Hepatocyte (in vitro differentiated cells): ENCODE results near the gene POLR1D. TPM values are rescaled to one million over a fixed set of nuclear protein-coding genes. Genes with fewer than 3 reads are reported as not detected.

Source experiments
- DNase-seq: peaks from one replicate; pipeline ENCODE4 v3.0.0-alpha.2; 2016; ENCODE audit warnings: low spot score
- H2AFZ ChIP-seq: fragments of 200-600 bp; sonication (generic); 2 replicates; pipeline ENCODE4 v1.6.0; 2016; ENCODE audit warnings: antibody characterized with exemption, mild to moderate bottlenecking
- H3K27ac ChIP-seq: fragments of 200-600 bp; sonication (generic); 2 replicates; pipeline ENCODE4 v1.5.1; 2016; ENCODE audit warnings: mild to moderate bottlenecking
- H3K27me3 ChIP-seq: fragments of 200-600 bp; sonication (generic); 2 replicates; pipeline ENCODE4 v1.6.1; 2016
- H3K36me3 ChIP-seq: fragments of 200-600 bp; sonication (generic); replicated peaks from 2 replicates; pipeline ENCODE4 v1.5.1; 2016; ENCODE audit warnings: low read depth; ENCODE audit not compliant: insufficient read depth
- H3K4me1 ChIP-seq: fragments of 200-600 bp; sonication (generic); 2 replicates; pipeline ENCODE4 v1.5.1; 2016; ENCODE audit warnings: mild to moderate bottlenecking, moderate library complexity; ENCODE audit not compliant: insufficient read depth
- H3K4me2 ChIP-seq: fragments of 200-600 bp; sonication (generic); 2 replicates; pipeline ENCODE4 v1.6.0; 2016
- H3K4me3 ChIP-seq: fragments of 200-600 bp; sonication (generic); 2 replicates; pipeline ENCODE4 v1.5.1; 2016; ENCODE audit warnings: mild to moderate bottlenecking
- H3K79me2 ChIP-seq: fragments of 200-600 bp; sonication (generic); 2 replicates; pipeline ENCODE4 v1.6.0; 2017; ENCODE audit warnings: mild to moderate bottlenecking
- H3K9me2 ChIP-seq: fragments of 200-600 bp; sonication (generic); replicated peaks from 2 replicates; pipeline ENCODE4 v1.6.0; 2017; ENCODE audit warnings: mild to moderate bottlenecking; ENCODE audit not compliant: insufficient read depth
- H3K9me3 ChIP-seq: fragments of 200-600 bp; sonication (generic); 2 replicates; pipeline ENCODE4 v1.5.1; 2016; ENCODE audit warnings: low read depth, mild to moderate bottlenecking
- H4K20me1 ChIP-seq: fragments of 200-600 bp; sonication (generic); 2 replicates; pipeline ENCODE4 v1.6.0; 2016; ENCODE audit warnings: mild to moderate bottlenecking; ENCODE audit not compliant: insufficient read depth, poor library complexity, severe bottlenecking
- EZH2 ChIP-seq: fragments of 200-600 bp; sonication (generic); IDR thresholded peaks from 2 replicates; pipeline ENCODE4 v1.6.1; 2016; ENCODE audit warnings: antibody characterized with exemption, mild to moderate bottlenecking, borderline replicate concordance
- EZH2phosphoT487 ChIP-seq: fragments of 200-600 bp; sonication (generic); IDR thresholded peaks from one replicate; pipeline ENCODE4 v1.6.1; 2018; ENCODE audit warnings: antibody characterized with exemption, mild to moderate bottlenecking, low read depth, moderate library complexity; ENCODE audit not compliant: unreplicated experiment, severe bottlenecking
- WGBS: methylation state at CpG from one replicate; pipeline ENCODE4 v1.1.6; 2016; ENCODE audit warnings: low lambda C conversion rate; ENCODE audit errors: missing lambda C conversion rate; 5-methylcytosine and 5-hydroxymethylcytosine counted together
- polyA plus RNA-seq: library from polyadenylated mRNA; unstranded; fragments of >200 nt; fragmentation: Nextera tagmentation; extraction: Ambion mirVana; gene quantifications from 2 replicates; pipeline ENCODE4 v1.2.1, GENCODE V29; 2016
- total RNA-seq: library from RNA; depleted of rRNA; stranded (reverse); fragments of >200 nt; gene quantifications from 2 replicates; pipeline ENCODE4 v1.2.3, GENCODE V29; 2014
- TF ChIP-seq, protein P1 (sequence below): fragments of 200-600 bp; sonication (generic); IDR thresholded peaks from 2 replicates; pipeline ENCODE4 v1.5.1; 2016; ENCODE audit warnings: antibody characterized with exemption, mild to moderate bottlenecking; ENCODE audit not compliant: poor library complexity

Gene POLR1D
- total and polyA plus RNA-seq, 2 experiments from 2014 or later = 106 to 116 TPM

GRCh38 chr13:27631156-27631555, 9.5 kb downstream of the POLR1D start:
- Histone ChIP-seq H3K4me1 (no peaks in the 10 kb centered on the region), H3K9me2 (no peaks in the 10 kb centered on the region), H3K36me3 (no peaks in the 10 kb centered on the region), H2AFZ (no peak overlapping the region), H3K79me2 (peaks cover 91% of the 10 kb centered on the region), H3K4me3 (no peak overlapping the region), H3K27ac (no peak overlapping the region), H3K4me2 (no peak overlapping the region), H3K27me3 (no peaks in the 10 kb centered on the region), H3K9me3 (no peaks in the 10 kb centered on the region), H4K20me1 (peaks cover 6% of the 10 kb centered on the region)
- no peak for DNase-seq
- TF ChIP-seq EZH2 (no peak), EZH2phosphoT487 (no peak)
- TF ChIP-seq, protein P1, sequence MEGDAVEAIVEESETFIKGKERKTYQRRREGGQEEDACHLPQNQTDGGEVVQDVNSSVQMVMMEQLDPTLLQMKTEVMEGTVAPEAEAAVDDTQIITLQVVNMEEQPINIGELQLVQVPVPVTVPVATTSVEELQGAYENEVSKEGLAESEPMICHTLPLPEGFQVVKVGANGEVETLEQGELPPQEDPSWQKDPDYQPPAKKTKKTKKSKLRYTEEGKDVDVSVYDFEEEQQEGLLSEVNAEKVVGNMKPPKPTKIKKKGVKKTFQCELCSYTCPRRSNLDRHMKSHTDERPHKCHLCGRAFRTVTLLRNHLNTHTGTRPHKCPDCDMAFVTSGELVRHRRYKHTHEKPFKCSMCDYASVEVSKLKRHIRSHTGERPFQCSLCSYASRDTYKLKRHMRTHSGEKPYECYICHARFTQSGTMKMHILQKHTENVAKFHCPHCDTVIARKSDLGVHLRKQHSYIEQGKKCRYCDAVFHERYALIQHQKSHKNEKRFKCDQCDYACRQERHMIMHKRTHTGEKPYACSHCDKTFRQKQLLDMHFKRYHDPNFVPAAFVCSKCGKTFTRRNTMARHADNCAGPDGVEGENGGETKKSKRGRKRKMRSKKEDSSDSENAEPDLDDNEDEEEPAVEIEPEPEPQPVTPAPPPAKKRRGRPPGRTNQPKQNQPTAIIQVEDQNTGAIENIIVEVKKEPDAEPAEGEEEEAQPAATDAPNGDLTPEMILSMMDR = no peak
- 84% methylated on average over 4 of the region's 4 CpGs for WGBS

- H3K4me3 ChIP-seq = no peak overlapping the region
- H3K4me2 ChIP-seq = no peak overlapping the region
- no peak for DNase-seq
- H3K27ac ChIP-seq = no peak overlapping the region
- H3K9me3 ChIP-seq = no peaks in the 10 kb centered on the region
- H3K79me2 ChIP-seq = peaks cover 91% of the 10 kb centered on the region
- TF ChIP-seq, protein P1 = no peak
- TF ChIP-seq EZH2 (no peak), EZH2phosphoT487 (no peak)
- H3K9me2 ChIP-seq = no peaks in the 10 kb centered on the region
- WGBS = 100% methylated on average over 2 of the region's 2 CpGs
- peaks cover 2% of the 10 kb centered on the region for H3K4me1 ChIP-seq
- H2AFZ ChIP-seq = no peak overlapping the region
- H3K36me3 ChIP-seq = no peaks in the 10 kb centered on the region
- H3K27me3 ChIP-seq = no peaks in the 10 kb centered on the region
- H4K20me1 ChIP-seq = peaks cover 6% of the 10 kb centered on the region
Measured at GRCh38 chr13:27631665-27632064, 10.0 kb downstream of the POLR1D start.

GRCh38 chr13:27632214-27632613, 10.5 kb downstream of the POLR1D start:
- Histone ChIP-seq H2AFZ (no peak overlapping the region), H3K4me3 (no peak overlapping the region), H3K9me2 (no peaks in the 10 kb centered on the region), H4K20me1 (peaks cover 6% of the 10 kb centered on the region), H3K79me2 (peaks cover 89% of the 10 kb centered on the region), H3K9me3 (no peaks in the 10 kb centered on the region), H3K27me3 (no peaks in the 10 kb centered on the region), H3K4me1 (peaks cover 6% of the 10 kb centered on the region), H3K27ac (no peak overlapping the region), H3K4me2 (no peak overlapping the region), H3K36me3 (no peaks in the 10 kb centered on the region)
- no peak for TF ChIP-seq EZH2
- TF ChIP-seq EZH2phosphoT487 = no peak
- TF ChIP-seq, protein P1 = no peak
- no peak for DNase-seq
- 95% methylated on average over 4 of the region's 4 CpGs for WGBS

GRCh38 chr13:27632648-27633047, 11.0 kb downstream of the POLR1D start:
- peaks cover 89% of the 10 kb centered on the region for H3K79me2 ChIP-seq
- WGBS = 100% methylated on average over 1 of the region's 1 CpG
- peaks cover 9% of the 10 kb centered on the region for H4K20me1 ChIP-seq

More at GRCh38 chr13:27632648-27633047, 11.0 kb downstream of the POLR1D start:
- H3K4me1 ChIP-seq = peaks cover 6% of the 10 kb centered on the region
- no peak overlapping the region for H3K27ac ChIP-seq
- TF ChIP-seq EZH2phosphoT487 = no peak
- TF ChIP-seq EZH2 = no peak
- TF ChIP-seq, protein P1 = no peak
- H2AFZ ChIP-seq = no peak overlapping the region
- no peak overlapping the region for H3K4me2 ChIP-seq
- no peaks in the 10 kb centered on the region for H3K9me2 ChIP-seq
- no peaks in the 10 kb centered on the region for H3K36me3 ChIP-seq
- no peak overlapping the region for H3K4me3 ChIP-seq
- DNase-seq = no peak
- H3K9me3 ChIP-seq = no peaks in the 10 kb centered on the region
- H3K27me3 ChIP-seq = no peaks in the 10 kb centered on the region
